H9 (cell line): ENCODE data around the gene PRTFDC1. TPM values are rescaled to one million over a fixed set of nuclear protein-coding genes. Genes with fewer than 3 reads are reported as not detected.

ENCODE experiments used
- DNase-seq: peaks from one replicate; pipeline ENCODE4 v3.0.0-alpha.2; 2017
- H2AFZ ChIP-seq: one replicate; pipeline ENCODE4 v1.6.1; 2013; ENCODE audit warnings: mild to moderate bottlenecking, low read length, control low read depth, moderate library complexity
- H2AK5ac ChIP-seq: 2 replicates; pipeline ENCODE4 v1.6.1; 2013; ENCODE audit warnings: low read length, control low read depth, mixed read lengths; ENCODE audit not compliant: insufficient read length
- H2BK120ac ChIP-seq: one replicate; pipeline ENCODE4 v1.6.1; 2013; ENCODE audit warnings: low read depth, mild to moderate bottlenecking, low read length, control low read depth, inconsistent platforms; ENCODE audit not compliant: poor library complexity, severe bottlenecking
- H2BK12ac ChIP-seq: 2 replicates; pipeline ENCODE4 v1.6.1; 2013; ENCODE audit warnings: low read length, control low read depth, mixed read lengths, low read depth; ENCODE audit not compliant: insufficient read length
- H2BK15ac ChIP-seq: 2 replicates; pipeline ENCODE4 v1.6.1; 2013; ENCODE audit warnings: low read depth, low read length, control low read depth
- H2BK20ac ChIP-seq: one replicate; pipeline ENCODE4 v1.6.1; 2013; ENCODE audit warnings: low read depth, mild to moderate bottlenecking, low read length, control low read depth, inconsistent platforms; ENCODE audit not compliant: poor library complexity, severe bottlenecking
- H2BK5ac ChIP-seq: 2 replicates; pipeline ENCODE4 v1.6.1; 2013; ENCODE audit warnings: low read length, control low read depth, mixed read lengths; ENCODE audit not compliant: insufficient read length
- H3K14ac ChIP-seq: 2 replicates; pipeline ENCODE4 v1.6.1; 2013; ENCODE audit warnings: low read length, control low read depth; ENCODE audit not compliant: insufficient read depth
- H3K18ac ChIP-seq: 2 replicates; pipeline ENCODE4 v1.6.1; 2013; ENCODE audit warnings: low read depth, mild to moderate bottlenecking, mixed read lengths, low read length, control low read depth; ENCODE audit not compliant: insufficient read length
- H3K23ac ChIP-seq: 2 replicates; pipeline ENCODE4 v1.6.1; 2013; ENCODE audit warnings: low read length, control low read depth, mixed read lengths, low read depth; ENCODE audit not compliant: insufficient read length
- H3K23me2 ChIP-seq: 2 replicates; pipeline ENCODE4 v1.6.1; 2013; ENCODE audit warnings: low read depth, mild to moderate bottlenecking, mixed read lengths, low read length, control low read depth; ENCODE audit not compliant: insufficient read length, poor library complexity, severe bottlenecking
- H3K27ac ChIP-seq: 2 replicates; pipeline ENCODE4 v1.5.1; 2013; ENCODE audit warnings: low read length, control low read depth, mixed read lengths, low read depth; ENCODE audit not compliant: insufficient read length
- H3K27me3 ChIP-seq: 2 replicates; pipeline ENCODE4 v1.6.1; 2013; ENCODE audit warnings: low read length, control low read depth, inconsistent platforms; ENCODE audit not compliant: insufficient read depth
- H3K4ac ChIP-seq: 2 replicates; pipeline ENCODE4 v1.6.1; 2013; ENCODE audit warnings: low read depth, mild to moderate bottlenecking, control low read depth, inconsistent platforms, low read length, moderate library complexity
- H3K4me1 ChIP-seq: 2 replicates; pipeline ENCODE4 v1.6.1; 2013; ENCODE audit warnings: low read length, control low read depth, inconsistent platforms; ENCODE audit not compliant: insufficient read depth
- H3K4me2 ChIP-seq: 2 replicates; pipeline ENCODE4 v1.6.1; 2013; ENCODE audit warnings: low read length, control low read depth, mixed read lengths; ENCODE audit not compliant: insufficient read length, insufficient read depth
- H3K56ac ChIP-seq: 2 replicates; pipeline ENCODE4 v1.6.1; 2013; ENCODE audit warnings: low read depth, mild to moderate bottlenecking, mixed read lengths, low read length, control low read depth; ENCODE audit not compliant: insufficient read length
- H3K79me1 ChIP-seq: 2 replicates; pipeline ENCODE4 v1.6.1; 2013; ENCODE audit warnings: low read depth, mild to moderate bottlenecking, moderate library complexity, low read length, control low read depth, inconsistent platforms; ENCODE audit not compliant: insufficient read depth, poor library complexity, severe bottlenecking
- H3K79me2 ChIP-seq: 2 replicates; pipeline ENCODE4 v1.6.1; 2013; ENCODE audit warnings: low read length, control low read depth, inconsistent platforms; ENCODE audit not compliant: insufficient read depth
- H3K9ac ChIP-seq: 2 replicates; pipeline ENCODE4 v1.6.1; 2013; ENCODE audit warnings: low read length, control low read depth, mixed read lengths; ENCODE audit not compliant: insufficient read length; ENCODE audit errors: extremely low read depth
- H3K9me3 ChIP-seq: one replicate; pipeline ENCODE4 v1.6.1; 2013; ENCODE audit warnings: low read depth, low read length, inconsistent platforms; ENCODE audit not compliant: control insufficient read depth
- H3T11ph ChIP-seq: one replicate; pipeline ENCODE4 v1.6.1; 2013; ENCODE audit warnings: mild to moderate bottlenecking, low read length, control low read depth, inconsistent platforms
- H4K20me1 ChIP-seq: one replicate; pipeline ENCODE4 v1.6.1; 2013; ENCODE audit not compliant: control insufficient read depth, insufficient read length, insufficient read depth
- H4K5ac ChIP-seq: 2 replicates; pipeline ENCODE4 v1.6.1; 2013; ENCODE audit warnings: low read depth, mild to moderate bottlenecking, mixed read lengths, low read length, control low read depth; ENCODE audit not compliant: insufficient read length
- H4K8ac ChIP-seq: replicated peaks from 2 replicates; pipeline ENCODE4 v1.6.1; 2013; ENCODE audit warnings: low read length, control low read depth, mixed read lengths, low read depth; ENCODE audit not compliant: insufficient read length
- H4K91ac ChIP-seq: 2 replicates; pipeline ENCODE4 v1.6.1; 2013; ENCODE audit warnings: low read depth, mild to moderate bottlenecking, moderate library complexity, mixed read lengths, low read length, control low read depth; ENCODE audit not compliant: insufficient read length
- H3K27ac Mint-ChIP-seq, 3 experiments: 2 replicates in 2 of 3; 3 replicates in 1 of 3; pipeline ENCODE4 v1.8.0; 2020 to 2021; ENCODE audit warnings: mixed read lengths in 3 of 3, mild to moderate bottlenecking in 1 of 3, moderate library complexity in 1 of 3
- H3K27me3 Mint-ChIP-seq: 2 replicates; pipeline ENCODE4 v1.8.0; 2021; ENCODE audit warnings: low read depth, mild to moderate bottlenecking, moderate library complexity, mixed read lengths
- H3K36me3 Mint-ChIP-seq, 3 experiments: 2 replicates in 2 of 3; 3 replicates in 1 of 3; pipeline ENCODE4 v1.8.0; 2020 to 2021; ENCODE audit warnings: low read depth in 3 of 3, mixed read lengths in 3 of 3; ENCODE audit not compliant: insufficient read depth in 1 of 3
- H3K4me1 Mint-ChIP-seq, 2 experiments: 2 replicates each; pipeline ENCODE4 v1.8.0; 2020; ENCODE audit warnings: mixed read lengths in 2 of 2
- H3K4me3 Mint-ChIP-seq, 2 experiments: 2 replicates in 1 of 2; 3 replicates in 1 of 2; pipeline ENCODE4 v1.8.0; 2020 to 2021; ENCODE audit warnings: mild to moderate bottlenecking in 2 of 2, mixed read lengths in 2 of 2, moderate library complexity in 1 of 2
- H3K9me3 Mint-ChIP-seq, 2 experiments: 2 replicates in 1 of 2; 3 replicates in 1 of 2; pipeline ENCODE4 v1.8.0; 2020; ENCODE audit warnings: mild to moderate bottlenecking in 2 of 2, mixed read lengths in 2 of 2, moderate library complexity in 1 of 2
- WGBS: extraction: QIAGEN DNeasy Blood & Tissue Kit; methylation state at CpG from one replicate; pipeline ENCODE4 v1.1.7; 2013; ENCODE audit warnings: missing lambda C conversion rate, low lambda C conversion rate, mixed read lengths; ENCODE audit not compliant: insufficient read length; ENCODE audit errors: extremely low coverage; 5-methylcytosine and 5-hydroxymethylcytosine counted together
- total RNA-seq: library from RNA; stranded (reverse); gene quantifications from 2 replicates; pipeline ENCODE4 v1.2.1, GENCODE V29; 2021
- TF ChIP-seq, protein P1 (sequence below): fragments of 200-600 bp; sonication (generic); conservative IDR thresholded peaks from 3 replicates; pipeline ENCODE4 v1.8.0; 2021; ENCODE audit warnings: antibody characterized with exemption, mild to moderate bottlenecking

The PRTFDC1 gene
- total RNA-seq, 1 experiment from 2014 or later = 7.5 TPM

DNA sequence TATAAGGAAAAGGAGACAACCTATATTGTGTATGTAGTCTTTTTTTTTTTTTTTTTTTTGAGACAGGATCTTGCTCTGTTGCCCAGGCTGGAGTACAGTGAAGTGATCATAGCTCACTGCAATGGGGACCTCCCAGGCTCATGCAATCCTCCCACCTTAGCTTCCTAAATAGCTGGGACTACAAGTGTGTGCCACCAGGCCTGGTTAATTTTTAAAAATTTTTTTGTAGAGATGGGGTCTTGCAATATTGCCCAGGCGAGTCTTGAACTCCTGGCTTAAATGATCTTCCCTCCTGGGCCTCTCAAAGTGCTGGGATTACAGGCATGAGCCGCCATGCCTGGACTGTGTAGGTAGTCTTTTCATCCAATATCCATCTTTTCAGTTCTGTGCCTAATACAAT, 150.0 kb downstream of the PRTFDC1 start:
- Histone ChIP-seq H3K27ac (no peak overlapping the region), H3K9ac (no peak overlapping the region), H3K4me1 (no peaks in the 10 kb centered on the region), H3K79me1 (no peaks in the 10 kb centered on the region), H3K18ac (no peak overlapping the region), H3K23ac (no peak overlapping the region), H2AK5ac (no peak overlapping the region), H2BK12ac (no peak overlapping the region), H2BK5ac (no peak overlapping the region), H4K20me1 (no peaks in the 10 kb centered on the region), H3K4ac (no peak overlapping the region), H2BK15ac (no peak overlapping the region), H2BK20ac (no peak overlapping the region), H3K79me2 (no peaks in the 10 kb centered on the region), H3K14ac (no peak overlapping the region), H2BK120ac (no peak overlapping the region), H3K4me2 (no peak overlapping the region), H4K8ac (no peak overlapping the region), H2AFZ (no peak overlapping the region), H3K23me2 (no peaks in the 10 kb centered on the region), H4K91ac (no peak overlapping the region), H3T11ph (no peak overlapping the region), H4K5ac (no peak overlapping the region), H3K56ac (no peak overlapping the region), H3K9me3 (no peaks in the 10 kb centered on the region), H3K27me3 (no peaks in the 10 kb centered on the region)
- no CpG with 5 or more reads among the region's 2 CpGs for WGBS
- TF ChIP-seq, protein P1, sequence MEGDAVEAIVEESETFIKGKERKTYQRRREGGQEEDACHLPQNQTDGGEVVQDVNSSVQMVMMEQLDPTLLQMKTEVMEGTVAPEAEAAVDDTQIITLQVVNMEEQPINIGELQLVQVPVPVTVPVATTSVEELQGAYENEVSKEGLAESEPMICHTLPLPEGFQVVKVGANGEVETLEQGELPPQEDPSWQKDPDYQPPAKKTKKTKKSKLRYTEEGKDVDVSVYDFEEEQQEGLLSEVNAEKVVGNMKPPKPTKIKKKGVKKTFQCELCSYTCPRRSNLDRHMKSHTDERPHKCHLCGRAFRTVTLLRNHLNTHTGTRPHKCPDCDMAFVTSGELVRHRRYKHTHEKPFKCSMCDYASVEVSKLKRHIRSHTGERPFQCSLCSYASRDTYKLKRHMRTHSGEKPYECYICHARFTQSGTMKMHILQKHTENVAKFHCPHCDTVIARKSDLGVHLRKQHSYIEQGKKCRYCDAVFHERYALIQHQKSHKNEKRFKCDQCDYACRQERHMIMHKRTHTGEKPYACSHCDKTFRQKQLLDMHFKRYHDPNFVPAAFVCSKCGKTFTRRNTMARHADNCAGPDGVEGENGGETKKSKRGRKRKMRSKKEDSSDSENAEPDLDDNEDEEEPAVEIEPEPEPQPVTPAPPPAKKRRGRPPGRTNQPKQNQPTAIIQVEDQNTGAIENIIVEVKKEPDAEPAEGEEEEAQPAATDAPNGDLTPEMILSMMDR = no peak
- peaks cover 3 to 8% of the 10 kb centered on the region in 2 experiments; a peak in 2 of 4 replicates for H3K4me1 Mint-ChIP-seq
- H3K36me3 Mint-ChIP-seq = no peaks in the 10 kb centered on the region
- DNase-seq = no peak
- H3K27ac Mint-ChIP-seq = no peak overlapping the region
- no peaks in the 10 kb centered on the region for H3K27me3 Mint-ChIP-seq
- H3K9me3 Mint-ChIP-seq = no peaks in the 10 kb centered on the region
- no peak overlapping the region for H3K4me3 Mint-ChIP-seq
